Stimulated activated CD8-positive, alpha-beta memory T cell treated with anti-CD3 and anti-CD28 coated beads, Interleukin-12 subunit alpha, Interleukin-12 subunit beta, amount 100 ng/mL, for 24 hours (primary cell): ENCODE measurements around the gene PLXDC1.
"Not testable (repeated sequence)": the region's sequence is repeated elsewhere in the genome, so short reads cannot be mapped to it uniquely, and the experiment has no call there.

Experiments used
- DNase-seq: peaks from one replicate; pipeline ENCODE4 v3.0.0-alpha.2; 2020; ENCODE audit errors: extremely low read depth

Gene PLXDC1

GRCh38 chr17:39181303-39181702, 29.9 kb upstream of the PLXDC1 start:
- no peak for DNase-seq

- DNase-seq: no peak
These were observed 27.1 kb upstream of the PLXDC1 start for GRCh38 chr17:39178536-39178935.

DNA sequence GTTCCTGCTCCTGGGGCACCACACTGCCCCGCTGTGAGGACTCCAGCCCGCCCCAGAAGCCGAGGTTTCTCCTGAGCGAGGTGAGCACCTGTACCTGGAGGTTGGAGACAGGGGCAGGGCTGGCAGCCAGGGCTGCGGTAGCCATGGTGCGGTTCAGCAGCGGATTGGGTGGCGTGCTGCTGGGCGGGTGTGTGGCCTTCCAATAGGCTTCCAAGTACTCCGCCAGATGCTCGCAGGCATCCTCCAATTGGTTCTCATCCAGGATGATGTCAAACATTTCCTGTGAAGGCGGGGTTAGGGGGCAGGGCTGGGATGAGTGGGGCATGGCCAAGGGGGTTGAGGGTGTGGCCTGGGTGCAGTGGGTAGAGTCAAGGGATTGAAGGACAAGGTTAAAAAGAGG, 25.8 kb upstream of the PLXDC1 start:
- no peak for DNase-seq

GRCh38 chr17:39175695-39176093, 24.3 kb upstream of the PLXDC1 start:
- DNase-seq: no peak

DNA sequence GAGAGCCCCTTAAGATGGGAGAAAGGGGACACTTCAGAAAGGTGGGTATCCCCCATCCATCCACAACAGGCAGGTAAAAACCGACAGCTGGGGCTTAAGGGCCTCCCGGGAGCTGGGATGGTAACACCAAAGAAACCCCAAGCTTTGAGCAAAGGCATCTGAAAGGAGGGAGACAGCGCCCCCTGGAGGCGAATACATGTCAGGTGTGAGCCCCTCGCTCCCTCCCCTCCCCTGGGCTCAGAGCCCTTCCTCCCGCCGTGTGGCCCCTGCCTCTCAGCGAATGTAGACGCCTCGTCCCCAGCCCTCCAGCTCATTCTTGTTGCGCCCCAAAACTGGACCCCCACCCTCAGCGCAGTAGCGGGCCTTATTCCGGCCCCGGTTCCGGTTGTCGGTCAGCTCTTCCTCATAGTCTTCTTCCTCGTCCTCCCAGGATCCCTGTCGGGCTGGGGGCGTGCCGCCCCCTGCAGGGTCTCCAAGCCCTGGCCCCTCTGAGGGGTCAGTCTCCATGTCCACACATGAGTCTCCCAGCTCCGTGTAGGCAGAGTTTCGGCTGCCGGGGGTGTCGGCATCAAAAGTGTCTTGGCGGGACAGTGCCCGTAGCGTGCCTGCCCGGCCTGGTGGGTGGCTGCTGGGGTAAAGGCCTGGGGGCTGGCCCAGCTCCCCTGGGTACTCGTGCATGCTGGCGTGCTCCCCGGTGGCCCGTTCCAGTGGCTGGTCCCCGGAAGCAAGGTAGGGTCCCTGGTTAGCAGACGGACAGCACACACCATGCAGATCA, 23.7 kb upstream of the PLXDC1 start:
- peak; percentile 49 for DNase-seq

DNA sequence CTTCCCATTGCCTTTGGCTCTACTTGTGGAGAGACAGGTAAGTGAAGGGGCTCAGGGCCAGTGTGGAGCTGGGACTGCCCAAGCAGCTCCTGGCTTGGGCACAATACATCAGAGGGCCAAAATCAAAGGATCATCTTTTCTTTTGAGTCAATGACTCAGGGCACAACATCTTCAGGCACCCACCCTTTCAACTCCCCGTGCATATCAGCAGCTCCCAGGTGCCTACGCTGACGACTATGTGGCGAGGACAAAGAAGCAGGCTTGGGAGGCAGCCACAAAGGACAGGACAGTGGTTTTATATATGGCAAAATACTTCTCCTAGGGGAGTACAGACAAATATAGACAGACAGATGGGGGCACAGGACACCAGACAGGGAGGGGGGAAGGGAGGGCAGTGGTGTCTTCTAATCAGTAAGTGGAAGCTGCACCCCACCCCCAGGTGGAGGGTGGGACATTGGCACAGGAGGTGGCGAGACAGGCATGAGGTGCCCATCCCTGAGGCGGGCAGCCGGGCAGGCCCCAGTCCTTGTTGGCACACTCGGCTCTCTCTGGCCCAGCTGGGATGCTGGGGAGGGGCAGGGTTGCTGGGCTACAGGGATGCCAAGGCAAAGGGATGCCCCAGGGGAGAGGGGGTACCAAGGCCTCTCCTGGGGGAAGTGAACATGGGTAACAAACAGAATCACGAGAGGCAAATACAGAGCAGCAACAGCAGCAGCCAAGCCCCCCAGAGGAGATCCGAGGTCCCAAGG, 22.3 kb upstream of the PLXDC1 start:
- no peak for DNase-seq

- DNase-seq: no peak
These were observed 21.6 kb upstream of the PLXDC1 start for GRCh38 chr17:39173080-39173479.

DNA sequence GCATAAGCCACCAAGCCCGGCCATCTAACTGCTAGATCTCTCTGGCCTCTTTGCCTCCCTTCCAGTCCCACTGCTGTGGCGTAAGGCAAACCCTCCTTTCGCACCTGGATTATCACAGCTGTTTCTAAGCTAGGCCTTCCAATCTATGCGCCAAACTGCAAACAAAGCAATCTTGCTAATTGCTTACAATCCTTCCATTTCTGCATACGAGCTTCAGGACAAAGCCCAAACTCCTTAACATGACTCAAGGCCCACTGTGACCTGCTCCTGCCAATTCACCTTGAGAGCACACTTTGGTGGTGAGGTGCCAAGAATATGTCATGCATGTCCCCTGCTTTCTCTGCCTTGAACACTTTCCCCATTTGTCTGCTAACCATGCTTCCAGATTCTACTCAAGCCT, 20.5 kb upstream of the PLXDC1 start:
- no peak for DNase-seq

DNA sequence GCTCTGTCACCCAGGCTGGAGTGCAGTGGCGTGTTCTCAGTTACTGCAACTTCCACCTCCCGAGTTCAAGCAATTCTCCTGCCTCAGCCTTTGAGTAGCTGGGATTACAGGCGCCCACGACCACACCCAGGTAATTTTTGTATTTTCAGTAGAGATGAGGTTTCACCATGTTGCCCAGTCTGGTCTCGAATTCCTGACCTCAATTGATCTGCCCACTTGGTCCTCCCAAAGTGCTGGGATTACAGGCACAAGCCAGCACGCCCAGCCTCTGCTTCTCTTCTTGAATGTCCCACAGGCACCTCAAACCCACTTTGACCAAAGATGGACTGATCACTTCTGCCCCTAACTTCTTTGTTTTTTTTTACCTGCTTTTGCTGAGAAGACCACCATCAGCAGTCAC, 19.1 kb upstream of the PLXDC1 start:
- DNase-seq: no peak

GRCh38 chr17:39170109-39170508, 18.7 kb upstream of the PLXDC1 start:
- DNase-seq: no peak

- DNase-seq: no peak
These were observed 18.1 kb upstream of the PLXDC1 start for GRCh38 chr17:39169518-39169917.

- no peak for DNase-seq
These were observed 17.7 kb upstream of the PLXDC1 start for GRCh38 chr17:39169101-39169500.

GRCh38 chr17:39168503-39168902, 17.1 kb upstream of the PLXDC1 start:
- not testable (repeated sequence) for DNase-seq

DNA sequence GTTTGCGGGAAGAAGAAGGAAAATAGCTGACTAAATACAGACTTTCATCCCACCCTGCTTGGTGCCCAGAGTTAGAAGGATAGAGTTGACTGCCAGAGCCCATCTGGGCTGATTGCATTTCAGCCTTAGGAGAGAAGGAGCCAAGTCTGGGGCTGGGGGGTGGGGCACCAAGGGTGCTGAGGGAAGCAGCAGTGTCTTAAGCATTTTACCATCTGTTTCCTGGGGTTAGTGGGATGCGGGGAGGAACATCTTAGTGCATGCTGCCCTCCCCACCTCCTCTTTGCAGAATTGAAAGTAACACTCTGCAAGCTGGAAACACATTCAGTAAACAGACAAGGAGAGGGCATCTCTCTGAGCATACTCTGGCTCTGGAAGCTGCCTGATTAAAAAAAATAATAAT, 16.0 kb upstream of the PLXDC1 start:
- DNase-seq: no peak

DNA sequence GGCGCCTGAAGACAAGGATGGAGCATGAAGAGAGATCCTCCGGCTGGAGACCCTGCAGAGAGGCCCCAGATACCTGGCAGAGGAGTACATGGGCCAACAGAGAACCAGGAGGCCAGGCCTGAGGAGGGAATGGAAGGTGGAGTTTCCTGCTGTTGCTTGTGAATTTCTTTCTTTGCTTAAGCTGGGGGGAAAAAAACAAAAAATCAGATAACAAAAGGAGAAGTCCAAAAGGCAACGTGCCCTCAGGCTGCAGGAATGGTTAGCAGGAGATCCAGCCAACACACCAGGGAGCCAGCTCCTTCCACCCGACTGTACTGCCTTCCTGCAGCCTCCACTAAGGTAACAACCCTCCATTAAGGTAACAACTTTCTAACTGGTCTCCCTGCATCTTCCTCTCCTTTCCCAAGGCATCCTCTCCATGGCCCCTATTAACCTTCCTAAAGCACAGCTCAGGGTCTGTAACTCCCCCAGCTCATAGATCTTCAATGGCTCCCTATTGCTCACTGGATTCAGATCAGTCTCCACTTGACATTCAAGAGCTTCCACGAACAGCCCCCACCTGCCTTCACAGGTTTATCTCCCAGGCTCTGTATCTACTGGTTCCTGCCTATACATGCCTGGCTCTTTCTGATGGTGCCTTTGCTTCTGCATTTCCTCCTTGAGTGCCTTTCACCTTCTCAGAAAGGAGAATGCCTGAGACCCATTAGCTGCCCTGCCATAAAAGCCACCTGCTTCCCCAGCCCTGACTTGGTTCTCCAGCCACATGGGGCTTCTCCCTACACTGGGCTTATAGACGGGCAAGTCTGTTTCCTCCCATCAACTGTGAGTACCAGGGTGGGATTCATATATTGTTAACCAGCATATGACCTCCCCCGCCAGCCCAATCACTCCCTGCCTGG, 15.2 kb upstream of the PLXDC1 start:
- no peak for DNase-seq

GRCh38 chr17:39165841-39166349, 14.5 kb upstream of the PLXDC1 start, which contains the start of gene ARL5C:
Gene ARL5C, minus strand, starts transcription at chr17:39166161. Its CDS starts 401 bp downstream, at chr17:39165760.
- no peak for DNase-seq

DNA sequence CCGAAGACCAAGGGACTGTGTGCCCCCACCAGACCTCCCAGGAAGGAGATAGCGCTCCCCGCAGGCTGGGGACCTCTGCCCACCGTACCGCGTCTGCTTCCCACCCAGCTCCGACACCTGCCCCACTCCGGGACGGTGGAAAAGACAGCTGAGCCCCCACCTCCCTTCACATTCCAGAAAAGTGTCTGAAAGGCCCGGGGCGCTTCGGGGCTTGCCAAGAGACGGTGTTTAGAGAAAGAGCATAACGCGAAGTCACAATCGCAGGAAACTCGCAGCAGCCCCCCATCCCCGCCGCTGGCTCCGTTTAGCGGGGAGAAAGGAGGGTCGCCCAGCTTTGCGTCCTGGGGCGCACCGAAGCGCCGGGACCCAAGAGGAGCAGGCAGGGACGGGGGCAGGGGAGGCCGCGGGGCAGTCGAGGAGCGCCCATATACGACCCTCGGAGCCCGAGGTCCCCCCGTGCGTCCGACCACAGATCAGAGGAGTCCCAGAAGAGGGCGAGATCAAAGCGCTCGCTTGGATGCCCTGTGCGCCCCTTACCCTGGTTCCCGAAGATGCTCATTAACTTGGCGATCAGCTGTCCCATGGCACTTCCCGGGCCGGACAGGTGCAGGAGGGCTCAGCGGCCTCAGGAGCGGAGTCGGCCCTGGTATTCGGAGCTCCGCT, 13.9 kb upstream of the PLXDC1 start:
- DNase-seq: no peak

GRCh38 chr17:39164675-39165143, 13.3 kb upstream of the PLXDC1 start:
- peak; percentile 48 for DNase-seq

GRCh38 chr17:39161962-39162361, 10.5 kb upstream of the PLXDC1 start:
- no peak for DNase-seq

DNA sequence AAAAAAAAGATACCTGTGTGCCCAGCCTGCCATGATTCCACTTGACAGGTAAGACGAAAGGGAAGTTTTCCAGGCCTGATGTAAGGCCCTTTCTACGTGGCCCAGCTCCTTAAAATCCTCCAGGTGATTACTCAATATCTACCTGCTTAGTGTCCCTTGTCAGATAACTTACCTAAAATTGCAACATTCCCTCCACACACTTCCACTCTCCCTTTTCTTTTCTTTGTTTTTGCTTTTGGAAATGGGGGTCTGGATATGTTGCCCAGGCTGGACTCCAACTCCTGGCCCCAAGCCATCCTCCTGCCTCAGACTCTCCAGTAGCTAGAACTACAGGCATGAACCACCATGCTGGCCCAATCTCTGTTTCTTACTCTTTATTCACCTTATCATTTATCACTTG, 7.2 kb upstream of the PLXDC1 start:
- no peak for DNase-seq

DNA sequence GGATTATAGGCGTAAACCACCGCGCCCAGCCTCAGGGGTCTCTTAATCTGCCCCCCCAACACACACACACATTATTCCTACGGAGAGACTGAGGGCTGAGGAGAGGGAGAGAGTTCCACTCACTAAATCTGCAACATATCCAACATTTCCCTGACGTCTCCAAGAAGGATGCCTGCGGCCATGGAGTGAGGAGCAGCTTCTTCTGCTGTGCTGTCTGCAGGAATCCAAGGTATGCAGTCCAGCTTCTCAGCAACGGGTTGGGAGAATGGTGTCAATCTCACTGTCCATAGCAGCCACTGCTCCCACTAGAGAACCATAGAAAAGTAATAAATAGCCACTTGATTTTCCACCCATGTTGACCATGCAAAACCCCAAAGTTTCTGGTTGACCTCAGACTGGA, 5.1 kb upstream of the PLXDC1 start:
- DNase-seq: no peak
